ENCODE results near the gene PIGR.

PIGR gene

GRCh38 chr1:206961668-206962067 lies 15.4 kb upstream of the PIGR start:
- in situ Hi-C loops (cut with HindIII; ENCODE audit: low sequenced_read_pairs), result no loop called here

GRCh38 chr1:206960676-206961386 lies 14.6 kb upstream of the PIGR start:
- in situ Hi-C loops (cut with HindIII; ENCODE audit: low sequenced_read_pairs), result no loop called here

GRCh38 chr1:206958144-206958543 lies 11.9 kb upstream of the PIGR start:
- in situ Hi-C loops (cut with HindIII; ENCODE audit: low sequenced_read_pairs), result no loop called here

- in situ Hi-C loops (cut with HindIII; ENCODE audit: low sequenced_read_pairs), result no loop called here
Measured at GRCh38 chr1:206957639-206958038, 11.4 kb upstream of the PIGR start.

- in situ Hi-C loops (cut with HindIII; ENCODE audit: low sequenced_read_pairs), result no loop called here
Measured at GRCh38 chr1:206955476-206956451, 9.5 kb upstream of the PIGR start.

GRCh38 chr1:206954459-206955342 lies 8.4 kb upstream of the PIGR start:
- in situ Hi-C loops (cut with HindIII; ENCODE audit: low sequenced_read_pairs), result no loop called here

- in situ Hi-C loops (cut with HindIII; ENCODE audit: low sequenced_read_pairs), result no loop called here
Measured at GRCh38 chr1:206953626-206954025, 7.4 kb upstream of the PIGR start.

GRCh38 chr1:206953126-206953525 lies 6.9 kb upstream of the PIGR start:
- in situ Hi-C loops (cut with HindIII; ENCODE audit: low sequenced_read_pairs), result no loop called here

- in situ Hi-C loops (cut with HindIII; ENCODE audit: low sequenced_read_pairs), result no loop called here
Measured at GRCh38 chr1:206952171-206952570, 5.9 kb upstream of the PIGR start.

GRCh38 chr1:206951318-206952100 lies 5.2 kb upstream of the PIGR start:
- in situ Hi-C loops (cut with HindIII; ENCODE audit: low sequenced_read_pairs), result no loop called here

GRCh38 chr1:206949641-206950040 lies 3.4 kb upstream of the PIGR start:
- in situ Hi-C loops (cut with HindIII; ENCODE audit: low sequenced_read_pairs), result no loop called here

- in situ Hi-C loops (cut with HindIII; ENCODE audit: low sequenced_read_pairs), result no loop called here
Measured at GRCh38 chr1:206949208-206949607, 2.9 kb upstream of the PIGR start.

- in situ Hi-C loops (cut with HindIII; ENCODE audit: low sequenced_read_pairs), result no loop called here
Measured at GRCh38 chr1:206947255-206947654, 989 bp upstream of the PIGR start.

- in situ Hi-C loops (cut with HindIII; ENCODE audit: low sequenced_read_pairs), result no loop called here
Measured at GRCh38 chr1:206945779-206946178, 487 bp downstream of the PIGR start.

- in situ Hi-C loops (cut with HindIII; ENCODE audit: low sequenced_read_pairs), result no loop called here
Measured at GRCh38 chr1:206944703-206945102, 1.6 kb downstream of the PIGR start.

GRCh38 chr1:206941766-206942418 lies 4.4 kb downstream of the PIGR start:
- in situ Hi-C loops (cut with HindIII; ENCODE audit: low sequenced_read_pairs), result no loop called here

- in situ Hi-C loops (cut with HindIII; ENCODE audit: low sequenced_read_pairs), result no loop called here
Measured at GRCh38 chr1:206940588-206940936, 5.7 kb downstream of the PIGR start.

- in situ Hi-C loops (cut with HindIII; ENCODE audit: low sequenced_read_pairs), result no loop called here
Measured at GRCh38 chr1:206939841-206940587, 6.3 kb downstream of the PIGR start.

GRCh38 chr1:206939131-206939530 lies 7.1 kb downstream of the PIGR start:
- in situ Hi-C loops (cut with HindIII; ENCODE audit: low sequenced_read_pairs), result no loop called here

All from DLD1 (cell line).